HCT116 (cell line): Measurements from ENCODE around the gene MXD3. TPM values are rescaled to one million over a fixed set of nuclear protein-coding genes. Genes with fewer than 3 reads are reported as not detected.
"Not testable (repeated sequence)": the region's sequence is repeated elsewhere in the genome, so short reads cannot be mapped to it uniquely, and the experiment has no call there.

ENCODE experiments used
- ATAC-seq: fragments of 200-7000 bp; cut with Tn5 transposase; 2 replicates; pipeline ENCODE4 v1.9.1; 2020; ENCODE audit warnings: mild to moderate bottlenecking, moderate library complexity
- Bru-seq: library from RNA; stranded (reverse); fragments of 400-500 nt; gene quantifications from one replicate; lab custom pipeline; 2021; lab: Mats Ljungman, UMichigan
- BruChase-seq, 2 experiments: library from RNA; stranded (reverse); fragments of 400-500 nt; gene quantifications; one replicate each; lab custom pipeline; 2021; lab: Mats Ljungman, UMichigan
- BruUV-seq: library from RNA; stranded (reverse); fragments of 400-500 nt; replicated peaks from 2 replicates; lab custom pipeline; 2021; lab: Mats Ljungman, UMichigan
- CTCF ChIA-PET: fragments of 300-600 bp; sonication (Branson Sonifier 250); formaldehyde crosslinking; loops from one replicate; lab custom pipeline; 2021; ENCODE audit warnings: antibody characterized with exemption; lab: Charles Lee
- POLR2A ChIA-PET: fragments of 300-600, 350-600 bp; sonication (Branson Sonifier 250); formaldehyde crosslinking; loops from one replicate; lab custom pipeline; 2021; ENCODE audit warnings: antibody characterized with exemption; lab: Charles Lee
- RAD21 ChIA-PET, 2 experiments: fragments of 300-600 bp; sonication (Branson Sonifier 250); formaldehyde crosslinking; loops; one replicate each; lab custom pipeline; 2023; ENCODE audit warnings: low total read pairs in 2 of 2; ENCODE audit not compliant: uncharacterized antibody in 2 of 2, unreplicated experiment in 2 of 2, low non-redundant PET in 1 of 2; lab: Charles Lee
- DNase-seq: peaks from one replicate; pipeline ENCODE4 v3.0.0-alpha.2; 2010; ENCODE audit warnings: low read depth, low spot score
- H2AFZ ChIP-seq: fragments of 200-600 bp; shearing (Covaris generic), sonication (generic); 2 replicates; pipeline ENCODE4 v1.6.1; 2017; ENCODE audit warnings: low read depth, mixed run types, mixed read lengths, antibody characterized with exemption, low read length; ENCODE audit not compliant: poor library complexity, severe bottlenecking
- H3K27ac ChIP-seq: 2 replicates; pipeline ENCODE4 v1.5.1; 2012; ENCODE audit warnings: low read depth, low read length
- H3K27me3 ChIP-seq: fragments of 200-600 bp; sonication (generic); 2 replicates; pipeline ENCODE4 v1.6.1; 2016; ENCODE audit warnings: mixed run types, low read length, mixed read lengths; ENCODE audit not compliant: insufficient read depth
- H3K36me3 ChIP-seq, 2 experiments: fragments of 200-500 bp in 1 of 2; fragments of 200-600 bp in 1 of 2; sonication (Bioruptor generic) in 1 of 2; sonication (generic) in 1 of 2; 2 replicates each; pipeline versions ENCODE4 v1.5.1 to v1.6.1; 2014 to 2016; ENCODE audit warnings: low read length in 2 of 2, inconsistent platforms in 1 of 2, mixed read lengths in 1 of 2, mixed run types in 1 of 2; ENCODE audit not compliant: insufficient read depth in 2 of 2, control insufficient read depth in 1 of 2
- H3K4me1 ChIP-seq, 2 experiments: fragments of 200-600 bp in 1 of 2; sonication (generic) in 1 of 2; 2 replicates each; pipeline versions ENCODE4 v1.5.1 to v1.6.1; 2012 to 2017; ENCODE audit warnings: low read length in 2 of 2, inconsistent platforms in 1 of 2, mild to moderate bottlenecking in 1 of 2, mixed read lengths in 1 of 2, mixed run types in 1 of 2, moderate library complexity in 1 of 2; ENCODE audit not compliant: insufficient read depth in 2 of 2, control insufficient read depth in 1 of 2
- H3K4me2 ChIP-seq: fragments of 200-600 bp; sonication (generic); 2 replicates; pipeline ENCODE4 v1.6.1; 2017; ENCODE audit warnings: mixed run types, low read length, mixed read lengths
- H3K4me3 ChIP-seq, 2 experiments: fragments of 200-600 bp in 1 of 2; sonication (generic) in 1 of 2; replicated peaks in 1 of 2; 2 replicates each; pipeline ENCODE4 v1.5.1; 2011 to 2016; ENCODE audit warnings: low read length in 2 of 2, control low read depth in 1 of 2, low read depth in 1 of 2, mild to moderate bottlenecking in 1 of 2, mixed read lengths in 1 of 2, mixed run types in 1 of 2
- H3K79me2 ChIP-seq: fragments of 200-600 bp; sonication (generic); 2 replicates; pipeline ENCODE4 v1.6.1; 2017; ENCODE audit warnings: mild to moderate bottlenecking, mixed run types, low read length, moderate library complexity, mixed read lengths; ENCODE audit not compliant: insufficient read depth
- H3K9ac ChIP-seq: fragments of 200-600 bp; sonication (generic); 2 replicates; pipeline ENCODE4 v1.6.1; 2016; ENCODE audit warnings: low read length, mixed read lengths
- H3K9me2 ChIP-seq: fragments of 200-600 bp; sonication (generic), shearing (Covaris generic); 2 replicates; pipeline ENCODE4 v1.6.1; 2017; ENCODE audit warnings: mixed run types, mild to moderate bottlenecking, moderate library complexity; ENCODE audit not compliant: insufficient read depth
- H3K9me3 ChIP-seq, 2 experiments: fragments of 200-500 bp in 1 of 2; fragments of 200-600 bp in 1 of 2; sonication (Bioruptor generic) in 1 of 2; sonication (generic) in 1 of 2; 2 replicates each; pipeline ENCODE4 v1.6.1; 2014 to 2017; ENCODE audit warnings: low read length in 2 of 2, mixed read lengths in 2 of 2, inconsistent platforms in 1 of 2, low read depth in 1 of 2, mild to moderate bottlenecking in 1 of 2, mixed run types in 1 of 2, moderate library complexity in 1 of 2; ENCODE audit not compliant: control insufficient read depth in 1 of 2, insufficient read depth in 1 of 2
- H4K20me1 ChIP-seq: fragments of 200-600 bp; sonication (generic), shearing (Covaris generic); 2 replicates; pipeline ENCODE4 v1.6.1; 2017; ENCODE audit warnings: mixed run types, mild to moderate bottlenecking, moderate library complexity; ENCODE audit not compliant: insufficient read depth
- POLR2A ChIP-seq: IDR thresholded peaks from 2 replicates; pipeline ENCODE4 v1.7.0; 2011; ENCODE audit warnings: borderline replicate concordance; ENCODE audit not compliant: insufficient read depth, insufficient read length; ENCODE audit errors: extremely low read depth
- POLR2AphosphoS5 ChIP-seq: IDR thresholded peaks from 2 replicates; pipeline ENCODE4 v1.6.1; 2011; ENCODE audit warnings: mild to moderate bottlenecking, low read depth, low read length, moderate library complexity
- TCF7L2 ChIP-seq: IDR thresholded peaks from 2 replicates; pipeline ENCODE4 v1.7.0; 2011; ENCODE audit warnings: borderline replicate concordance, inconsistent platforms; ENCODE audit not compliant: insufficient read depth, insufficient read length; ENCODE audit errors: extremely low read depth
- ZFX ChIP-seq: fragments of 450-650 bp; IDR thresholded peaks from 2 replicates; pipeline ENCODE4 v1.6.1; 2017
- intact Hi-C: fragments of 100-400 bp; cut with micrococcal nuclease; formaldehyde crosslinking; loops from 2 replicates; pipeline ENCODE4 v1.10.0; 2022
- long read RNA-seq: library from polyadenylated mRNA; unstranded; transcript quantifications from one replicate; pipeline ENCODE4 v2.0.0, GENCODE V29; 2021; ENCODE audit not compliant: unreplicated experiment
- polyA plus RNA-seq: library from polyadenylated mRNA; unstranded; fragments of >200 nt; gene quantifications from 2 replicates; pipeline ENCODE4 v1.2.1, GENCODE V29; 2012; ENCODE audit warnings: missing spikeins
- total RNA-seq: library from RNA; stranded (reverse); gene quantifications from one replicate; pipeline ENCODE4 v1.2.1, GENCODE V29; 2021; ENCODE audit not compliant: unreplicated experiment

Gene MXD3, protein sequence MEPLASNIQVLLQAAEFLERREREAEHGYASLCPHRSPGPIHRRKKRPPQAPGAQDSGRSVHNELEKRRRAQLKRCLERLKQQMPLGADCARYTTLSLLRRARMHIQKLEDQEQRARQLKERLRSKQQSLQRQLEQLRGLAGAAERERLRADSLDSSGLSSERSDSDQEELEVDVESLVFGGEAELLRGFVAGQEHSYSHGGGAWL
- 37.6 TPM for total RNA-seq
- polyA plus RNA-seq = 30.5 and 37.0 TPM in 2 replicates
- Bru-seq, nascent RNA = percentile 65 among the genes with signal in this experiment
- percentile 81 among the genes with signal in this experiment for BruChase-seq, experiment 1, labeled RNA remaining after a 6-hour chase
- BruChase-seq, experiment 2, labeled RNA remaining after a 2-hour chase = percentile 75 among the genes with signal in this experiment
- long read RNA-seq, transcript MXD3-203 (6 exons, 1,483 nt) = major isoform, 31 of 80 reads
- long read RNA-seq, partial matches to known transcripts = 16 of 80 reads
- long read RNA-seq, other reads (novel, unspliced or antisense) = 30 of 80 reads

- H3K4me3 ChIP-seq = peak within 1 kb of the TSS; percentile 82 to 87
- no peaks in the 10 kb centered on the region for H4K20me1 ChIP-seq
- BruUV-seq = no TSS peak
- DNase-seq = peak; percentile 91
- intact Hi-C loops = loop anchor here (5.0 kb wide), 1 partner anchor 185 kb away; the partner anchor contains the start of gene PDLIM7
- POLR2A ChIA-PET = interaction anchor here (0.6 to 1.2 kb wide), 4 partner anchors 54 to 186 kb away, joined by 3 to 8 read pairs (median 4); partner anchors contain the start of genes GRK6 and PDLIM7
- CTCF ChIA-PET = interaction anchor here (0.7 to 1.5 kb wide), 4 partner anchors 57 to 183 kb away, joined by 3 to 7 read pairs (median 4); no protein-coding TSS in a partner anchor
- 0 out of 4 replicates have a peak, but pooled peaks cover 0 to 4% of the 10 kb centered on the region in 2 experiments for H3K36me3 ChIP-seq
- no peaks in the 10 kb centered on the region for H3K79me2 ChIP-seq
- H3K4me2 ChIP-seq = peak within 1 kb of the TSS; percentile 79
- H3K9me3 ChIP-seq = no peaks in the 10 kb centered on the region
- H3K27ac ChIP-seq = peak within 1 kb of the TSS; percentile 82
- RAD21 ChIA-PET = interaction anchor here in 1 of 2 experiments (1.0 kb wide), 1 partner anchor 198 kb away, joined by 5 read pairs; no protein-coding TSS in a partner anchor
- H3K9me2 ChIP-seq = no peaks in the 10 kb centered on the region
- peak within 1 kb of the TSS; percentile 87 for H3K9ac ChIP-seq
- no peaks in the 10 kb centered on the region for H3K27me3 ChIP-seq
- peak; percentile 65 for TF ChIP-seq POLR2AphosphoS5
- TF ChIP-seq TCF7L2 = peak; percentile 53
- peak; percentile 67; the same call in 1 of the 2 replicates for TF ChIP-seq ZFX
- TF ChIP-seq POLR2A = no peak
- TF ChIP-seq, all 23 proteins: peak for 3
- Histone ChIP-seq H3K4me1 (peaks cover 18 to 45% of the 10 kb centered on the region in 2 experiments), H2AFZ (no peak within 1 kb of the TSS)
- peak; percentile 77 for ATAC-seq
Measured at GRCh38 chr5:177311723-177312648, at the start of gene MXD3. Gene MXD3 (minus strand): TSS chr5:177311898. CDS start chr5:177311830, 68 bp downstream.

DNA sequence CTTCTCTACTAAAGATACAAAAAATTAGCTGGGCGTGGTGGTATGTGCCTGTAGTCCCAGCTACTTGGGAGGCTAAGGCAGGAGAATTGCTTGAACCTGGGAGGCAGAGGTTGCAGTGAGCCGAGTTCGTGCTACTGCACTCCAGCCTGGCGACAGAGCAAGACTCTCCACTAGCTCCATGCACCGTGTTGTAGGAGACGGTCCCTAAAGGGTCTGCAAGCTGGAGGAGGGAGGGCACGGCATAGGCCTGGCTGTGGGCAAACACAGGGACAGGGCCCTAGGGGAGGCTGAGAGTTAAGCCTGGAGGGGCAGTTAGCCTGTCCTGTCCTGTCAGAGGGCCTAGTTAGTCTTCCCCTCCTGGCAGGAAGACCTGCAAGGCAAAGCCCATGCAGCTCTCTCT lies 49.0 kb upstream of the MXD3 start:
- POLR2A ChIA-PET = interaction anchor here (0.8 to 0.9 kb wide), 2 partner anchors 9 to 10 kb away, joined by 3 read pairs; partner anchors contain the start of gene LMAN2
- H3K27ac ChIP-seq, ATAC-seq, H4K20me1 ChIP-seq, RAD21 ChIA-PET, H3K9me3 ChIP-seq, H3K36me3 ChIP-seq, H2AFZ ChIP-seq, H3K4me3 ChIP-seq, H3K27me3 ChIP-seq, BruUV-seq, intact Hi-C loops, H3K79me2 ChIP-seq, H3K9me2 ChIP-seq, H3K9ac ChIP-seq, H3K4me2 ChIP-seq, DNase-seq: not testable (repeated sequence)
- CTCF ChIA-PET = interaction anchor here (1.9 kb wide), 1 partner anchor 9 kb away, joined by 10 read pairs; no protein-coding TSS in a partner anchor
- H3K4me1 ChIP-seq = peaks cover 7 to 24% of the 10 kb centered on the region in 2 experiments; a peak in 3 of 4 replicates
